LNCaP clone FGC (cell line): ENCODE results near the gene ZDHHC22.

Experiments used
- DNase-seq: peaks from one replicate; pipeline ENCODE4 v3.0.0-alpha.2; 2011; ENCODE audit warnings: low read depth
- H3K4me3 ChIP-seq: 2 replicates; pipeline ENCODE4 v1.5.1; 2011; ENCODE audit warnings: mild to moderate bottlenecking, low read depth, low read length, control low read depth
- CTCF ChIP-seq: IDR thresholded peaks from 2 replicates; pipeline ENCODE4 v1.5.1; 2012; ENCODE audit warnings: mild to moderate bottlenecking; ENCODE audit not compliant: control insufficient read depth, insufficient read depth; ENCODE audit errors: extremely low read depth

ZDHHC22 gene

GRCh38 chr14:77157740-77158139, 16.1 kb upstream of the ZDHHC22 start:
- H3K4me3 ChIP-seq, result no peak overlapping the region
- TF ChIP-seq CTCF, result no peak
- no peak for DNase-seq

- H3K4me3 ChIP-seq, result no peak overlapping the region
- no peak for TF ChIP-seq CTCF
- DNase-seq, result no peak
These were observed 13.5 kb upstream of the ZDHHC22 start for GRCh38 chr14:77155083-77155482.

GRCh38 chr14:77154421-77154820, 12.8 kb upstream of the ZDHHC22 start:
- H3K4me3 ChIP-seq, result no peak overlapping the region

GRCh38 chr14:77153802-77154201, 12.2 kb upstream of the ZDHHC22 start:
- H3K4me3 ChIP-seq, result no peak overlapping the region
- TF ChIP-seq CTCF, result no peak
- DNase-seq, result no peak

More at GRCh38 chr14:77154421-77154820, 12.8 kb upstream of the ZDHHC22 start:
- TF ChIP-seq CTCF, result no peak
- DNase-seq, result no peak

- no peak for DNase-seq
- no peak overlapping the region for H3K4me3 ChIP-seq
- 0 out of 2 replicates have a peak, but pooled peaks have one; percentile 18 for TF ChIP-seq CTCF
These were observed 10.5 kb upstream of the ZDHHC22 start for GRCh38 chr14:77151918-77152588.

- peak; percentile 52 for TF ChIP-seq CTCF
- DNase-seq, result no peak
- H3K4me3 ChIP-seq, result no peak overlapping the region
These were observed 9.7 kb upstream of the ZDHHC22 start for GRCh38 chr14:77151245-77151644.

GRCh38 chr14:77148510-77149231, 7.1 kb upstream of the ZDHHC22 start:
- no peak overlapping the region for H3K4me3 ChIP-seq
- TF ChIP-seq CTCF, result no peak
- DNase-seq, result no peak
